Activated CD8-positive, alpha-beta memory T cell treated with anti-CD3 and anti-CD28 coated beads, Interleukin-2, amount 50 U/mL, for 24 hours (primary cell): ENCODE results near the gene NDUFA12.

Experiments
- DNase-seq: peaks from one replicate; pipeline ENCODE4 v3.0.0-alpha.2; 2020; ENCODE audit errors: extremely low read depth

The NDUFA12 gene

GRCh38 chr12:94940771-94941170 is 62.7 kb downstream of the NDUFA12 start:
- no peak for DNase-seq

- DNase-seq = no peak
Measured at GRCh38 chr12:94938583-94938982, 64.9 kb downstream of the NDUFA12 start.

GRCh38 chr12:94930772-94931171 is 72.7 kb downstream of the NDUFA12 start:
- no peak for DNase-seq

- no peak for DNase-seq
Measured at GRCh38 chr12:94930216-94930654, 73.3 kb downstream of the NDUFA12 start.

- no peak for DNase-seq
Measured at GRCh38 chr12:94929780-94930179, 73.7 kb downstream of the NDUFA12 start.

GRCh38 chr12:94925729-94926128 is 77.8 kb downstream of the NDUFA12 start:
- no peak for DNase-seq

- no peak for DNase-seq
Measured at GRCh38 chr12:94925206-94925605, 78.3 kb downstream of the NDUFA12 start.

GRCh38 chr12:94922561-94922960 is 80.9 kb downstream of the NDUFA12 start:
- no peak for DNase-seq
